C4-2B (cell line): ENCODE results near the gene TPCN2.

ENCODE experiments used
- ZFX ChIP-seq: fragments of 450-650 bp; IDR thresholded peaks from 2 replicates; pipeline ENCODE4 v1.6.1; 2017
- TF ChIP-seq, protein P1 (sequence below): fragments of 450-650 bp; conservative IDR thresholded peaks from 2 replicates; pipeline ENCODE4 v1.5.1; 2017; ENCODE audit warnings: mild to moderate bottlenecking

- TF ChIP-seq, protein P1, sequence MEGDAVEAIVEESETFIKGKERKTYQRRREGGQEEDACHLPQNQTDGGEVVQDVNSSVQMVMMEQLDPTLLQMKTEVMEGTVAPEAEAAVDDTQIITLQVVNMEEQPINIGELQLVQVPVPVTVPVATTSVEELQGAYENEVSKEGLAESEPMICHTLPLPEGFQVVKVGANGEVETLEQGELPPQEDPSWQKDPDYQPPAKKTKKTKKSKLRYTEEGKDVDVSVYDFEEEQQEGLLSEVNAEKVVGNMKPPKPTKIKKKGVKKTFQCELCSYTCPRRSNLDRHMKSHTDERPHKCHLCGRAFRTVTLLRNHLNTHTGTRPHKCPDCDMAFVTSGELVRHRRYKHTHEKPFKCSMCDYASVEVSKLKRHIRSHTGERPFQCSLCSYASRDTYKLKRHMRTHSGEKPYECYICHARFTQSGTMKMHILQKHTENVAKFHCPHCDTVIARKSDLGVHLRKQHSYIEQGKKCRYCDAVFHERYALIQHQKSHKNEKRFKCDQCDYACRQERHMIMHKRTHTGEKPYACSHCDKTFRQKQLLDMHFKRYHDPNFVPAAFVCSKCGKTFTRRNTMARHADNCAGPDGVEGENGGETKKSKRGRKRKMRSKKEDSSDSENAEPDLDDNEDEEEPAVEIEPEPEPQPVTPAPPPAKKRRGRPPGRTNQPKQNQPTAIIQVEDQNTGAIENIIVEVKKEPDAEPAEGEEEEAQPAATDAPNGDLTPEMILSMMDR = no peak
- TF ChIP-seq ZFX = no peak
Measured at GRCh38 chr11:69059429-69059828, 10.7 kb downstream of the TPCN2 start.
